RPMI8226 (cell line): ENCODE measurements around the gene CSRNP2.
A peak's percentile ranks its signal among the peaks of the same experiment; 100 is the strongest.
"Not testable (repeated sequence)": the region's sequence is repeated elsewhere in the genome, so short reads cannot be mapped to it uniquely, and the experiment has no call there.

Experiments used
- DNase-seq: peaks from one replicate; pipeline ENCODE4 v3.0.0-alpha.2; 2015

The CSRNP2 gene

GRCh38 chr12:51083126-51083833 lies at the start of gene CSRNP2:
CSRNP2 (minus strand) TSS chr12:51083596; CDS start chr12:51076561, 7,035 bp downstream.
- peak; percentile 95 for DNase-seq

- no peak for DNase-seq
Observed at GRCh38 chr12:51132693-51133092, 49.3 kb upstream of the CSRNP2 start.

DNA sequence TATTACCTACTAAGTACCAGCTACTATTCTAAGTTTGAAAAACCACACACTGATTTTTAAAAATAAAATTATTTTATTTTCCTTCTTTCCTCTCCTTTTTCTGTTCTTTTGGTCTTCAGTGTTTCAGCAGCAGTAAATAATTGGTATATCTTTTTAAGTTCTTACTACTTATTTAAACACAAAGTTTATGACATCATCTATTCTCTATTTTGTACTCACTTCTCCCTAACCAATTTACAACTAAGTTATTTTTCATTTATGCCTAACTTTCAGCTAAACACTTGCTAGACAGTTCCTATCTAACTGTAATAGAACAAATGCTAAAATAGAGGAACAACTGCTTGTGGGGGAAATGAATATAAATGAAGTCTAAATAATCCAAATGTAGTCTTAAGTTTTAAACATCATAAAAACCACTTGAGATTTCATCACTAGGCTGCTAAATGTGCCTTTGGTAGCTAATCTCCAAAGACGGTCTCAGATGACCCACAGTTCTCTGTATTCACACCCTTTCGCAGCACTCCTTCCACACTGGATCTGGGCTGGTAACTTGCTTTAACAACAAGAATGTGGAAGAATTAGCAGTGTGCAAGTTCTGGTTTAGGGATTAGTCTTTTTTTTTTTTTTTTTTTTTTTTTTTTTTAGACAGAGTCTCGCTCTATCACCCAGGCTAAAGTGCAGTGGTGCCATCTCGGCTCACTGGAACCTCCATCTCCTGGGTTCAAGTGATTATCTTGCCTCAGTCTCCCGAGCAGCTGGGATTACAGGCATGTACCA lies 48.5 kb upstream of the CSRNP2 start:
- DNase-seq: no peak

DNA sequence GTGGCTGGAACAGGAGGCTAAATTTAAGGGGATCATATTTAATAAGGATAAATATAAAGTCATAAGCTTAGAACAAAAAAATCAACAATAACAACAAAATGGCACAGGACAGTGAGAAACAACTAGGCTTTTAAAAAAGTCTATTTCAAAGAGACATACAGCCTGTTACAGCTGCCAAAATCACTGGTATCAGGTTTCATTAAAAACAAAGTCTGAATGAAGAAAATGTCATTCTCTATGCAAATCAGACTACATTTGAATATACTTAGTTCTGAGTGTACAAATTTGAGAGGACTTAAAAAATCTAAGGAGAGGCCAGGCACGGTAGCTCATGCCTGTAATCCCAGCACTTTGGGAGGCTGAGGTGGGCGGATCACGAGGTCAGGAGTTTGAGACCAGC lies 45.5 kb upstream of the CSRNP2 start:
- DNase-seq: no peak

DNA sequence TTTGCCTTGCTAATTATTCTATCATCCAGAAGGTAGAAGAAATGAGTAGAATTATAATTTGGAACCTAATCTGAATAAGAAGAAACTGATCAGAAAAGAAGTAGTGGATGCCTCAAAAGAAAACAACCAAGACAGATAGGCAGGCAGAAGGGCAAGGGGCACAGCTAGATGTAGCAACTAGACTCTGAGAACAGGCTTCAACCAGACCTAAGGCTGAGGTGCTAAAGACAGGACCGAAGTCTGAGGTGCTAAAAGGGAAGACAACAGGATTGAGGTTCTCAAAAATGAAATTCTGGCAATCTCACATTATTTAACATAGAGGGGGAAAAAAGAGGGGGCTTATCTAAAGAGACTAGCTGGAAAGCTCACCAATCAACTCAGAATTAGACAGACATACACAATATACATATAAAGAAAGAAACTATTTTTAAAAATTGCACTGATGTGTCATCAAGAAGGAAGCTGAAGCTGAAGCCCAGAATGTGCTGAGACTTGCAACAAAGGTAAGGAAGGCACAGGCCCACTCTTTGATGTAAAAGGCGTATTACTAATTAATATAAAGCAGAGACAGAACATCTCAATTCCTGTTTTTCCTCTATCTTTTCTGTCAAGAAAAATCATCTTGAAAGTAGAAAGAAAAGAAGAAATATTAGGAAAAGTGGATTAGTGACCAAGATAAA lies 43.8 kb upstream of the CSRNP2 start:
- DNase-seq: peak; percentile 14

GRCh38 chr12:51126297-51126696 lies 42.9 kb upstream of the CSRNP2 start:
- no peak for DNase-seq

DNA sequence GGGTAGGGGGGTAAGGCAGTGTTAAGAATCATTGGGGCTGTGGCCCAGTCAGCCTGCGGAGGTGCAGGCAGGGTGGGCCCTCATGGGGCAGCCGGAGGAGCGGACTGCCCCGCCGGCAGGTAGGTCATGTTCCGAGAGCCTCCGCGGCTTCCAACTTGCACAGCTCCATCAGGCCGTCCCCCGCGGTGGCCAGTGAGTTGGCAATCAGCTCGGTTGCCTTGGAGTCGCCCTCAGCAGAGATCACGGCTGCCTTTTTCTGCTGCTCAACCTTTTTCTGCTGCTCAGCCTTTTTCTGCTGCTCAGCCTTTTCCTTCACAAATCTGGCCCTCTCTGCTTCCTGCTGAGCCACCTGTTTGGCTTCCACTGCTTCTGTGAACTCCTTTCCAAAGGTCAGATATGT lies 41.1 kb upstream of the CSRNP2 start:
- DNase-seq: no peak

DNA sequence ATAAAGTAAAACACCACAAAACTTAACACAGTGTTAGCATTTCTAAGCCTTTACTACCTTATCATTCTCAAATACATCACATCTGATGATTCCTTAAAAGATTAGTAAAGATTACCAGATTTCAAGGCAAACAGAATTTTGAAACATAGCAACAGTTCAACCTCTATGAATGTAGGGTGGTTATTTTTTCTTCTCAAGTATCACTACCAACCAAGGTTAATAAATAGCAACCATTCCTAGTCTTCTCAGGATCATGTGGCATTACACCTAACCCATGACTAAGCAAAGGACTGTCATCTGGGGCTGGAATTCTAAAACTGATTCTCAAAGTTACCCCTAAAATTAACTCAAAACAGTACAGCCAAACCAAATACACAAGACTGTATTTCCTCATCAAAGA lies 39.4 kb upstream of the CSRNP2 start:
- no peak for DNase-seq

DNA sequence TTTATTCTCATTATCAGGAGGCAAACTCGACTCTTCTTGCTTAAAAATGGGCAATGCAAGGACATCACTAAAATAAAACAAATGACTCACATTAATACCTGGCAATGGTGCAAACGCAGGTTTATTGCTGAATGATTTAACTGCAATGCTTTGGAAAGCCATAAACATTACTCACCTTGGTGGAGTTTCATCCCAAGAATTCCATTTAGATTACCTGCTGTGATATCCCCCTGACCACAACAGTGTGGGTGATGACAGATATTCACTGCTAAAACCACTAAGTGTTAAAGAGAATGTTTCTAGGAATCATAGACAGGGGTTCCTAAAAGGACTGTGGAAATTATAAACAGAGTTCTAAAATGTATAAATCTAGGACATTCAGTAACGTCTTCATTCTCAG lies 35.3 kb upstream of the CSRNP2 start:
- DNase-seq: no peak

GRCh38 chr12:51115533-51115932 lies 32.1 kb upstream of the CSRNP2 start:
- DNase-seq: no peak

DNA sequence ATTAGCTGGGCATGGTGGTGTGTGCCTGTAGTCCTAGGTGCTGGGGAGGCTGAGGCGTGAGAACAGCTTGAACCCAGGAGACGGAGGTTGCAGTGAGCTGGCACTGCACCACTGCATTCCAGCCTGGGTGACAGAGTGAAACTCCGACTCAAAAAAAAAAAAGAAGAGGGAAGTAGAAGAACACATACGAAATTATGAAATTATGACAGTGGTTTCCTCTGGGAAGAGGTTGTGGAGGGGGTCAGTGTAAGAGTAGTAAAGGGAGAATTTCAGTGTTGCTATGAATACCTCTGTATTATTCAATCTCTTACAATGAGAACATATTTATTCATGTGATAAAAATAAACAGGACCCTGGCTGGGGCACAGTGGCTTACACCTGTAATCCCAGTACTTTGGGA lies 24.7 kb upstream of the CSRNP2 start:
- DNase-seq: no peak

DNA sequence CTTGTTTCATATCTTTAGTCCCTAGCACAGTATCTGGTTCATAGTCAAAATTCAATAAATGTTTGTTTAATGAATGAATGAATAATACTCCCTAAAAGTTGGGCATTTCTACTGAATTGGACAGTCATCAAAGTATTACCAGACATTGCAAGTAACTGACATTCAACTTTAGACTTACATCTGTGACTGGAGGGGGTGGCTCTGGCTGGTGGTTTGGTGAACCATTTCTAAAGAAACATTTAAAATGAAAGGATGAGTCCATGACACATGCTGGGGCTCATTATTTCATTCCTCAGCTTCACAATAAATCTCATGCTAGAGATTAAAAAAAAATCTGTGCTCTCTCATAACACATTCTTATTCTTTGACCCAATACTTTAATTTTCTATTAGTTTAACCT lies 20.6 kb upstream of the CSRNP2 start:
- no peak for DNase-seq

DNA sequence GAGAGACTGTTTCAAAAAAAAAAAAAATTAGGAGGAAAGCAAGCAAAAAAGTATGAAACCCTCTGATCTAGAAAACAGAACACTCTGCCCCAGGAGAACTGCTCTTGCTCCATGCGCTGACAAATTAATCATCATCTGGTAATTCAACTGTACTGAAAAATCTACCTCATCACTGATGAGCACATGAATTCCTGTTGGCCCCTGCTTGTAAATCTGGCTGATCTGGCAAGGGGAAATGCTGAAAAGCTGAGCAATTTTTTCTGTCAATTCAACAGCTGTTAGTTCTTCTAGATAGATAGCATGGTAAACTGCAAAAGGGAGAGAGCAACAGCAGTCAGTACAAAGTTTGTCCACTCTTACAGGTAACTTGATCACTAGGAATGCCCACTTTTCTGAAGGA lies 15.2 kb upstream of the CSRNP2 start:
- DNase-seq: no peak

DNA sequence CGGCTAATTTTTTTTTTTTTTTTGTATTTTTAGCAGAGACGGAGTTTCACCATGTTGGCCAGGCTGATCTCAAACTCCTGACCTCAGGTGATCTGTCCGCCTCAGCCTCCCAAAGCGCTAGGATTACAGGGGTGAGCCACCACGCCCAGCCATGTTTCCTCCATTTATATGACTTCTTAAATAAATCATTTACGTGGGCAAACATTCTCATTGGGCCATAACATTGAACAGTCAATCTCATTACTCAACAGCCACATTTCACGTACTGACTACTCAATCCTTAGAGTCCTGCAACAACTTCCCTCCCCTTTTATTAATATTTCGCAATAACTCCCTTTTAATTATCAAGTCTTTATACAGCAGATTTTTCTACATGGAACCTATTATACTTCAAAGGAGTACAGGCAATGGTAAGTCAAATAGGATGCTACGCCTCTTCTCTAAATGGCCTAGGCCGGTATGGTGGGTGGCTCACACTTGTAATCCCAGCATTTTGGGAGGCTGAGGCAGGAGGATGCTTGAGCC lies 7.4 kb upstream of the CSRNP2 start:
- DNase-seq: no peak

DNA sequence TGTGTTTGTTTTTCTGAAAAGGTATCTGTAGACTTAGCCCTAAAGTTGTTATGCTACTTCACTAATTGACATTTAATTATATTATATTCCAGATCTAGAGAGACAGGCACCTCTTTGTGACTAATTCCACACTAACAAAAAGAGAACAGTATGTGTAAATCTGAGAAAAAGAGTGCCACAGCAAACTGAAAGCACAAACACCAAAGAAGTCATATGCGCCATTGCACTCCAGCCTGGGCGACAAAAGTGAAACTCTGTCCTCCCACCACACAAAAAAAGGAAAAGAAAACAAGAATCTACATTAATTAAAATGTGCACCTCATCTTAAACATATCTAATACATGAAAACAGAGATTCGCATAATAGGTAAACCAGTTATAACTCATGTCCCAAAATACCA lies 4.4 kb upstream of the CSRNP2 start:
- DNase-seq: no peak

DNA sequence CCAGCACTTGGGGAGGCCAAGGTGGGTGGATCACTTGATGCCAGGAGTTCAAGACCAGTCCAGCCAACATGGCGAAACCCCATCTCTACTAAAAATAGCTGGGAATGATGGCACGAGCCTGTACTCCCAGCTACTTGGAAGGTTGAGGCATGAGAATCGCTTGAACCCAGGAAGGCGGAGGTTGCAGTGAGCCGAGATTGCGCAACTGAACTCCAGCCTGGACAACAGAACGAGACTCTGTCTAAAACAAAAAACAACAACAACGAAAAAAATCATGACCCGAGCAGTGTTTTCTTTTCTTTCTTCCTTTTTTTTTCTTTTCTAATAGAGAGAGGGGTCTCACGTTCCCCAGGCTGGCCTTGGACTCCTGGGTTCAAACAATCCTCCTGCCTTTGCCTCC lies 3.5 kb upstream of the CSRNP2 start:
- no peak for DNase-seq

DNA sequence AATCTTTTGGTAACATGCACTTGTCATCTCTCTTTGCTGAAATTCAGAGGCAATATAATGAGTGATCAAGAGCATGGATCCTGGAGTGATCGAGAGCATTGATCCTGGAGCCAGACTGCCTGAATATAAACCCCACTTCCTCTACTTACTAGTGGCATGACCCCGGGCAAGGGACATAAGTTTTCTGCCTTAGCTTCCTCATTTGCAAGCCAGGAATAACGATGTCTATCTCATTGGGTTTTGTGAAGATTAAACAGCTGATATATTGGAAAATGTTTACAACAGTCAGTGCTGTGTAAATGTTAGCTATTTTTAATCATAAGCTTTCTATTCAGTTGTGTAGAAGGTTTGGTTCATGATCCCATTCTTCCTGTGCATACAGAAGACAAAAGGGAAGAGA lies 2.4 kb upstream of the CSRNP2 start:
- no peak for DNase-seq

DNA sequence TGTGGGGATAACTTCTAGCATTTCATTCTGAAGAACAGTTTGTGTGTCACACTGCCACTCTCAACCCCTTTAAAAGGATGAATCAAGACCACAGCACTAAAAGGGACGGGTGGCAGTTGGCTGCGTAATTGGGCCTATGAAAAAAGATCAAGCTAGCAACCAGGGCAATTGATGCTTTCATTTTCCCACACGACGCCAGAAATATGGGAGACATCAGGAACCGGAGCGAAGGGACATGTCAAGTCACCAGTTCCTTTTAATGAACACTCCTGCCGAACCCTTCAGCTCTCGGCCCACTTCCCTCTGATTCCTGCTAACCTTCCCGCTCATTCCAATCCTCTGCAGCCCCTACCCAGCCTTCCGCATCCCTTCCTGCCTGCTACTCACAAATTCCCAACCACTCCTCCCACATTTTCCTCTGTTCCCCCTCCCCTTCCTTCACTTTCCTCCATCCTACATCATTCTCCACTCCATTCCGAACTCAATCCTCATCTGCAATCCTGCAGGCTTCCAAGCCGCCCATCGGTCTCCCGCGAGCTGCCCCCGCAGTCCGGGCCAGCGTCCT lies 753 bp downstream of the CSRNP2 start:
- DNase-seq: peak; percentile 6

DNA sequence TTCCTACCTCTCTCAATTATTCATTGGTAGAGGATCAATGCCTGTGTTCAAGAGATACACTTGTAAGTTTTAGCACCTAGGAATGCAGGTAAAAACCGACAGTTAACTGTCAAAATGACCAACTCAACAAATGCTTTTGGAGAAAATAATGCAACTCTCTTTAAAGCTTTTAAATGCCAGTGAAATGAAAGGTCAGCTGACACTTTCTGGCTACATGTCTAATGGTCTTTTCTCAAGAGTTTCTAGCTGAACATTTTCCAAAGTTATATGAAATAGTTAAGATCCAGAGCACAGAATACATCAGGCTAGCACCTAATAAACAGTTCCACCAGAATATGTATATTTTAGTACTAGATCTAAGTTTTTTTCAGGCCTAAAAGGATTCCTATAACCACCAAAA lies 2.0 kb downstream of the CSRNP2 start:
- DNase-seq: no peak

DNA sequence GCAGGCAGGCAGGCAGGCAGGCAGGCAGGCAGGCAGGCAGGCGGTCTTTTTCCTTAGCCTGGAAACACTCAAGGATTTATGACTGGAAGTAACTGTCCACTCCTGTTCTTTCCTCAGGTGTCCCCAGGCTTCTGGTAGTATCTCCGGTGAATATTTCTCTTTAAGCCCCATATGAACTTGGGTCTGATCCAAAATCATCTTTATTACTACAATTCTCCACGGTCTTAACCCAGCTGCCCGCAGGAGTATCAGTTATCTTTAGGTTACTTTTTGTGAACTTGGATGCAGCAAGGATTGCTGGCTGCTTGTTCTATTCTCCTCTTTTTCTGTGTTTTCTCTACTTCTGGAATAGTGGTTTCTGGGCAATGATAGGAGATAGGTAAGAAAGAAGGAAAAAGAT lies 3.3 kb downstream of the CSRNP2 start:
- DNase-seq: no peak

DNA sequence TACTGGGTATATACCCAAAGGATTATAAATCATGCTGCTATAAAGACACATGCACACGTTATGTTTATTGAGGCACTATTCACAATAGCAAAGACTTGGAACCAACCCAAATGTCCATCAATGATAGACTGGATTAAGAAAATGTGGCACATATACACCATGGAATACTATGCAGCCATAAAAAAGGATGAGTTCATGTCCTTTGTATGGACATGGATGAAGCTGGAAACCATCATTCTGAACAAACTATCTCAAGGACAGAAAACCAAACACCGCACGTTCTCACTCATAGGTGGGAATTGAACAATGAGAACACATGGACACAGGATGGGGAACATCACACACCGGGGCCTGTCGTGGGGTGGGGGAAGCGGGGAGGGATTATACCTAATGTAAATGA lies 4.5 kb downstream of the CSRNP2 start:
- not testable (repeated sequence) for DNase-seq

DNA sequence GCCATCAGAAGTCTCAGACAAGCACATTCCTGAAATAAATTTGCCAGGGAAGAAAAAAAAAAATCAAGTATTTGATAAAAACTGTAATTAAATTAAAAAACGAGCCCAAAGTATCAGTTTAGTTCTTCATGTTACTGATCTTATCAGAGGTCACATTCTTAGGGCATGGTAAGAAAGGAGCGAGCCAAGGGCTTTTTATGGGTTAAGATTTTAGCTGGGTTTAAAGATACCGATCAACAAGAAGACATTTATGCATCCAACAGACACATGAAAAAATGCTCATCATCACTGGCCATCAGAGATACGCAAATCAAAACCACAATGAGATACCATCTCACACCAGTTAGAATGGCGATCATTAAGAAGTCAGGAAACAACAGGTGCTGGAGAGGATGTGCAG lies 5.0 kb downstream of the CSRNP2 start:
- DNase-seq: not testable (repeated sequence)

- no peak for DNase-seq
Observed at GRCh38 chr12:51077930-51078329, 5.5 kb downstream of the CSRNP2 start.
